GM12878 (cell line): ENCODE measurements around the gene ATP6V0C.
"Not testable (repeated sequence)": the region's sequence is repeated elsewhere in the genome, so short reads cannot be mapped to it uniquely, and the experiment has no call there.

ENCODE experiments used
- BRCA1 ChIP-seq: IDR thresholded peaks from 2 replicates; pipeline ENCODE4 v1.6.1; 2011; ENCODE audit warnings: low read depth, low read length, improper control_type of control experiment
- CBFB ChIP-seq: IDR thresholded peaks from 2 replicates; pipeline ENCODE4 v1.6.1; 2016; ENCODE audit warnings: antibody characterized with exemption, low read depth
- CREB1 ChIP-seq: IDR thresholded peaks from 2 replicates; pipeline ENCODE4 v1.6.1; 2012; ENCODE audit warnings: low read depth, mild to moderate bottlenecking, inconsistent platforms
- EED ChIP-seq: sonication (generic); IDR thresholded peaks from 2 replicates; pipeline ENCODE4 v1.6.1; 2016; ENCODE audit warnings: antibody characterized with exemption, low read depth
- ESRRA ChIP-seq: IDR thresholded peaks from 2 replicates; pipeline ENCODE4 v1.6.1; 2012; ENCODE audit warnings: mild to moderate bottlenecking, low read length, improper control_type of control experiment
- ETV6 ChIP-seq, 2 experiments: fragments of 450-650 bp in 1 of 2; IDR thresholded peaks in 1 of 2; conservative IDR thresholded peaks in 1 of 2; 2 replicates each; pipeline ENCODE4 v1.6.1; 2014; ENCODE audit warnings: antibody characterized with exemption in 1 of 2, borderline replicate concordance in 1 of 2, low read depth in 1 of 2, mild to moderate bottlenecking in 1 of 2, moderate library complexity in 1 of 2
- EZH2 ChIP-seq: IDR thresholded peaks from 2 replicates; pipeline ENCODE4 v1.6.1; 2012; ENCODE audit warnings: low read depth, mild to moderate bottlenecking, control low read depth, inconsistent platforms, low read length, borderline replicate concordance; ENCODE audit not compliant: control insufficient read depth
- IKZF2 ChIP-seq, 2 experiments: fragments of 450-650 bp; IDR thresholded peaks; 2 replicates each; pipeline ENCODE4 v1.6.1; 2017; ENCODE audit warnings: mild to moderate bottlenecking in 2 of 2, moderate library complexity in 2 of 2
- PAX8 ChIP-seq: fragments of 450-650 bp; IDR thresholded peaks from 2 replicates; pipeline ENCODE4 v1.6.1; 2017; ENCODE audit warnings: mild to moderate bottlenecking, moderate library complexity
- REST ChIP-seq: IDR thresholded peaks from 2 replicates; pipeline ENCODE4 v1.6.1; 2012; ENCODE audit warnings: mild to moderate bottlenecking, low read depth, low read length
- SMC3 ChIP-seq: IDR thresholded peaks from 2 replicates; pipeline ENCODE4 v1.6.1; 2011; ENCODE audit warnings: low read length, improper control_type of control experiment, borderline replicate concordance
- TF ChIP-seq, protein P1 (sequence below): IDR thresholded peaks from 2 replicates; pipeline ENCODE4 v1.6.1; 2011; ENCODE audit warnings: borderline replicate concordance, low read depth, mild to moderate bottlenecking, moderate library complexity, mixed read lengths, low read length; ENCODE audit not compliant: insufficient read depth; ENCODE audit errors: extremely low read length
- TF ChIP-seq, protein P2 (sequence below), 3 experiments: IDR thresholded peaks in 2 of 3; conservative IDR thresholded peaks in 1 of 3; 2 replicates each; pipeline ENCODE4 v1.5.1; 2011; ENCODE audit warnings: low read depth in 3 of 3, low read length in 3 of 3, mild to moderate bottlenecking in 3 of 3, control low read depth in 2 of 3, moderate library complexity in 2 of 3, inconsistent platforms in 1 of 3, mixed read lengths in 1 of 3; ENCODE audit not compliant: control insufficient read depth in 2 of 3, insufficient read depth in 1 of 3; ENCODE audit errors: extremely low read depth in 1 of 3
- TF ChIP-seq, protein P3 (sequence below): IDR thresholded peaks from 2 replicates; pipeline ENCODE4 v1.6.1; 2012; ENCODE audit warnings: low read depth, low read length, improper control_type of control experiment

- not testable (repeated sequence) for TF ChIP-seq ESRRA; REST; ETV6 (conservative IDR thresholded peaks at IDR 0.05 in 1 of 2, IDR thresholded peaks at IDR 0.05 in 1 of 2; ENCODE audit: borderline replicate concordance in 1 of 2, low read depth in 1 of 2); CBFB; CREB1; EED; PAX8; EZH2; SMC3; IKZF2 (IDR thresholded peaks at IDR 0.05); BRCA1
- TF ChIP-seq, protein P1, sequence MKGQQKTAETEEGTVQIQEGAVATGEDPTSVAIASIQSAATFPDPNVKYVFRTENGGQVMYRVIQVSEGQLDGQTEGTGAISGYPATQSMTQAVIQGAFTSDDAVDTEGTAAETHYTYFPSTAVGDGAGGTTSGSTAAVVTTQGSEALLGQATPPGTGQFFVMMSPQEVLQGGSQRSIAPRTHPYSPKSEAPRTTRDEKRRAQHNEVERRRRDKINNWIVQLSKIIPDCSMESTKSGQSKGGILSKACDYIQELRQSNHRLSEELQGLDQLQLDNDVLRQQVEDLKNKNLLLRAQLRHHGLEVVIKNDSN: not testable (repeated sequence)
- TF ChIP-seq, protein P2, sequence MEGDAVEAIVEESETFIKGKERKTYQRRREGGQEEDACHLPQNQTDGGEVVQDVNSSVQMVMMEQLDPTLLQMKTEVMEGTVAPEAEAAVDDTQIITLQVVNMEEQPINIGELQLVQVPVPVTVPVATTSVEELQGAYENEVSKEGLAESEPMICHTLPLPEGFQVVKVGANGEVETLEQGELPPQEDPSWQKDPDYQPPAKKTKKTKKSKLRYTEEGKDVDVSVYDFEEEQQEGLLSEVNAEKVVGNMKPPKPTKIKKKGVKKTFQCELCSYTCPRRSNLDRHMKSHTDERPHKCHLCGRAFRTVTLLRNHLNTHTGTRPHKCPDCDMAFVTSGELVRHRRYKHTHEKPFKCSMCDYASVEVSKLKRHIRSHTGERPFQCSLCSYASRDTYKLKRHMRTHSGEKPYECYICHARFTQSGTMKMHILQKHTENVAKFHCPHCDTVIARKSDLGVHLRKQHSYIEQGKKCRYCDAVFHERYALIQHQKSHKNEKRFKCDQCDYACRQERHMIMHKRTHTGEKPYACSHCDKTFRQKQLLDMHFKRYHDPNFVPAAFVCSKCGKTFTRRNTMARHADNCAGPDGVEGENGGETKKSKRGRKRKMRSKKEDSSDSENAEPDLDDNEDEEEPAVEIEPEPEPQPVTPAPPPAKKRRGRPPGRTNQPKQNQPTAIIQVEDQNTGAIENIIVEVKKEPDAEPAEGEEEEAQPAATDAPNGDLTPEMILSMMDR (IDR thresholded peaks at IDR 0.05 in 2 of 3, conservative IDR thresholded peaks at IDR 0.05 in 1 of 3; ENCODE audit: control insufficient read depth in 2 of 3, extremely low read depth in 1 of 3, insufficient read depth in 1 of 3, low read depth in 3 of 3, low read length in 3 of 3): not testable (repeated sequence)
- TF ChIP-seq, protein P3, sequence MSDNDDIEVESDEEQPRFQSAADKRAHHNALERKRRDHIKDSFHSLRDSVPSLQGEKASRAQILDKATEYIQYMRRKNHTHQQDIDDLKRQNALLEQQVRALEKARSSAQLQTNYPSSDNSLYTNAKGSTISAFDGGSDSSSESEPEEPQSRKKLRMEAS: not testable (repeated sequence)
Observed at GRCh38 chr16:2540912-2541311, 27.2 kb downstream of the ATP6V0C start.
